ENCODE measurements around the gene CALHM5.

- TF ChIP-seq POLR2AphosphoS5 (IDR thresholded peaks at IDR 0.05; ENCODE audit: low read depth, low read length) (no peak), POLR2A (IDR thresholded peaks at IDR 0.05; ENCODE audit: low read depth, low read length) (no peak), TAF1 (IDR thresholded peaks at IDR 0.05; ENCODE audit: borderline replicate concordance, low read depth, low read length) (no peak)
Observed at GRCh38 chr6:116556065-116556464, 44.6 kb downstream of the CALHM5 start.
